ENCODE results near the gene ZDHHC15.
"Not testable (repeated sequence)": the region's sequence is repeated elsewhere in the genome, so short reads cannot be mapped to it uniquely, and the experiment has no call there.

DNA sequence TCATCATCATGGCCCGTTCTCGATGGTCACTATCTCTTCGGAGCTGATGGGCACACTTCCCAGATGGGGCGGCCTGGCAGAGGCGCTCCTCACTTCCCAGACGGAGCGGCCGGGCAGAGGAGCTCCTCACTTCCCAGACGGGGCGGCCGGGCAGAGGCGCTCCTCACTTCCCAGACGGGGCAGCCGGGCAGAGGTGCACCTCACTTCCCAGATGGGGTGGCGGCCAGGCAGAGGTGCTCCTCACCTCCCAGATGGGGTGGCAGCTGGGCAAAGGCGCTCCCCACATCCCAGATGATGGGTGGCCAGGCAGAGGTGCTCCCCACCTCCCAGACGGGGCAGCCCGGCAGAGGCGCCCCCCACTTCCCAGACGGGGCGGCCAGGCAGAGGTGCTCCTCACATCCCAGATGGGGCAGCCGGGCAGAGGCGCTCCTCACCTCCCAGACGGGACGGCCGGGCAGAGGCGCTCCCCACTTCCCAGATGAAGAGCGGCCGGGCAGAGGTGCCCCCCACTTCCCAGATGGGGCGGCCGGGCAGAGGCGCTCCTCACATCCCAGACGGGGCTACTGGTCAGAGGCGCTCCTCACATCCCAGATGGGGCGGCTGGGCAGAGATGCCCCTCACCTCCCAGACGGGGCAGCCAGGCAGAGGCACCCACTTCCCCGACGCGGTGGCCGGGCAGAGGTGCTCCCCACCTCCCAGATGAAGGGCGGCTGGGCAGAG lies 188.3 kb downstream of the ZDHHC15 start:
- TF ChIP-seq POLR2A (IDR thresholded peaks at IDR 0.05), result not testable (repeated sequence)
- TF ChIP-seq, protein P1, sequence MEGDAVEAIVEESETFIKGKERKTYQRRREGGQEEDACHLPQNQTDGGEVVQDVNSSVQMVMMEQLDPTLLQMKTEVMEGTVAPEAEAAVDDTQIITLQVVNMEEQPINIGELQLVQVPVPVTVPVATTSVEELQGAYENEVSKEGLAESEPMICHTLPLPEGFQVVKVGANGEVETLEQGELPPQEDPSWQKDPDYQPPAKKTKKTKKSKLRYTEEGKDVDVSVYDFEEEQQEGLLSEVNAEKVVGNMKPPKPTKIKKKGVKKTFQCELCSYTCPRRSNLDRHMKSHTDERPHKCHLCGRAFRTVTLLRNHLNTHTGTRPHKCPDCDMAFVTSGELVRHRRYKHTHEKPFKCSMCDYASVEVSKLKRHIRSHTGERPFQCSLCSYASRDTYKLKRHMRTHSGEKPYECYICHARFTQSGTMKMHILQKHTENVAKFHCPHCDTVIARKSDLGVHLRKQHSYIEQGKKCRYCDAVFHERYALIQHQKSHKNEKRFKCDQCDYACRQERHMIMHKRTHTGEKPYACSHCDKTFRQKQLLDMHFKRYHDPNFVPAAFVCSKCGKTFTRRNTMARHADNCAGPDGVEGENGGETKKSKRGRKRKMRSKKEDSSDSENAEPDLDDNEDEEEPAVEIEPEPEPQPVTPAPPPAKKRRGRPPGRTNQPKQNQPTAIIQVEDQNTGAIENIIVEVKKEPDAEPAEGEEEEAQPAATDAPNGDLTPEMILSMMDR (IDR thresholded peaks at IDR 0.05), result not testable (repeated sequence)

Measured in adrenal gland (tissue), 5 donors.